Measurements from ENCODE around the gene GPR176. TPM values are rescaled to one million over a fixed set of nuclear protein-coding genes. Genes with fewer than 3 reads are reported as not detected.

The GPR176 gene
- polyA plus RNA-seq, 1 of the 3 experiments (the other 2 are of a cell fraction), result 21.9 TPM

- Histone ChIP-seq H4K20me1 (ENCODE audit: insufficient read depth) (no peaks in the 10 kb centered on the region), H3K9me2 (no peaks in the 10 kb centered on the region), H3K79me2 (ENCODE audit: insufficient read depth) (peaks cover 11% of the 10 kb centered on the region; the same call in 1 of the 2 replicates), H3K27me3 (ENCODE audit: insufficient read depth) (no peaks in the 10 kb centered on the region), H3K4me1 (ENCODE audit: control insufficient read depth in 1 of 2, insufficient read depth in 2 of 2, low read depth in 1 of 2, low read length in 1 of 2) (peaks cover 0 to 4% of the 10 kb centered on the region in 2 experiments; a peak in 1 of 4 replicates), H3K36me3 (replicated peaks in 1 of 2; ENCODE audit: control insufficient read depth in 1 of 2, insufficient read depth in 2 of 2, low read length in 1 of 2) (peaks cover 59 to 66% of the 10 kb centered on the region in 2 experiments), H3K9ac (no peak overlapping the region), H3K4me3 (ENCODE audit: low read depth in 2 of 2, low read length in 1 of 2) (no peak overlapping the region), H3F3A (replicated peaks; ENCODE audit: insufficient read depth) (peaks cover 4% of the 10 kb centered on the region), H3K27ac (ENCODE audit: low read depth in 2 of 2, low read length in 1 of 2) (no peak overlapping the region), H3K4me2 (no peak overlapping the region), H3K9me3 (no peaks in the 10 kb centered on the region), H2AFZ (ENCODE audit: low read depth) (no peak overlapping the region)
- DNase-seq, result no peak
- ChIA-PET CTCF (no interaction called here), POLR2A (no interaction called here)
- WGBS (ENCODE audit: low lambda C conversion rate), result 100% methylated on average over 2 of the region's 2 CpGs
- TF ChIP-seq CHD2 (IDR thresholded peaks at IDR 0.05; ENCODE audit: low read length, partially characterized antibody) (no peak), SIN3A (IDR thresholded peaks at IDR 0.05; ENCODE audit: borderline replicate concordance, low read depth, low read length) (no peak), NFIC (IDR thresholded peaks at IDR 0.05; ENCODE audit: borderline replicate concordance) (no peak), TEAD4 (IDR thresholded peaks at IDR 0.05; ENCODE audit: borderline replicate concordance, insufficient read depth) (no peak), TAF1 (IDR thresholded peaks at IDR 0.05; ENCODE audit: borderline replicate concordance, low read depth, low read length) (no peak), CTCF (IDR thresholded peaks at IDR 0.05) (no peak)
Observed at GRCh38 chr15:39969002-39969394, 48.9 kb upstream of the GPR176 start.

GRCh38 chr15:39968273-39969001 lies 48.4 kb upstream of the GPR176 start:
- POLR2A ChIA-PET, result no interaction called here
- H3K79me2 ChIP-seq (ENCODE audit: insufficient read depth), result peaks cover 11% of the 10 kb centered on the region; the same call in 1 of the 2 replicates
- H3K4me2 ChIP-seq, result no peak overlapping the region
- H3K9me2 ChIP-seq, result no peaks in the 10 kb centered on the region
- CTCF ChIA-PET, result interaction anchor here (1.0 kb wide), 1 partner anchor 8 kb away, joined by 6 read pairs; no protein-coding TSS in a partner anchor
- TF ChIP-seq TEAD4 (IDR thresholded peaks at IDR 0.05; ENCODE audit: borderline replicate concordance, insufficient read depth) (no peak), SMC3 (IDR thresholded peaks at IDR 0.05; ENCODE audit: low read depth, low read length) (no peak), FOSL2 (IDR thresholded peaks at IDR 0.05; ENCODE audit: borderline replicate concordance, low read depth) (no peak), USF2 (IDR thresholded peaks at IDR 0.05; ENCODE audit: borderline replicate concordance, low read depth, low read length) (no peak), NFIC (IDR thresholded peaks at IDR 0.05; ENCODE audit: borderline replicate concordance) (no peak), NRF1 (IDR thresholded peaks at IDR 0.05; ENCODE audit: low read depth, low read length) (no peak), POLR2AphosphoS5 (IDR thresholded peaks at IDR 0.05; ENCODE audit: low read depth, low read length) (no peak), GABPA (IDR thresholded peaks at IDR 0.05; ENCODE audit: low read depth) (no peak), PBX3 (IDR thresholded peaks at IDR 0.05) (no peak), RCOR1 (IDR thresholded peaks at IDR 0.05; ENCODE audit: low read length) (no peak), IRF3 (IDR thresholded peaks at IDR 0.05; ENCODE audit: low read depth, low read length) (no peak), MAX (IDR thresholded peaks at IDR 0.05; ENCODE audit: low read depth) (no peak), TCF12 (IDR thresholded peaks at IDR 0.05) (no peak)
- no peak for DNase-seq
- peaks cover 59 to 66% of the 10 kb centered on the region in 2 experiments for H3K36me3 ChIP-seq (replicated peaks in 1 of 2; ENCODE audit: control insufficient read depth in 1 of 2, insufficient read depth in 2 of 2, low read length in 1 of 2)
- no peak overlapping the region for H3K9ac ChIP-seq
- H3K9me3 ChIP-seq, result no peaks in the 10 kb centered on the region
- H4K20me1 ChIP-seq (ENCODE audit: insufficient read depth), result no peaks in the 10 kb centered on the region
- H3K27me3 ChIP-seq (ENCODE audit: insufficient read depth), result no peaks in the 10 kb centered on the region
- no peak overlapping the region for H3K27ac ChIP-seq (ENCODE audit: low read depth in 2 of 2, low read length in 1 of 2)
- peaks cover 0 to 4% of the 10 kb centered on the region in 2 experiments; a peak in 1 of 4 replicates for H3K4me1 ChIP-seq (ENCODE audit: control insufficient read depth in 1 of 2, insufficient read depth in 2 of 2, low read depth in 1 of 2, low read length in 1 of 2)
- peaks cover 4% of the 10 kb centered on the region for H3F3A ChIP-seq (replicated peaks; ENCODE audit: insufficient read depth)
- 98% methylated on average over 3 of the region's 3 CpGs for WGBS (ENCODE audit: low lambda C conversion rate)
- H2AFZ ChIP-seq (ENCODE audit: low read depth), result no peak overlapping the region
- H3K4me3 ChIP-seq (ENCODE audit: low read depth in 2 of 2, low read length in 1 of 2), result no peak overlapping the region

Data from SK-N-SH (cell line).